Liver (tissue), 9 donors: ENCODE measurements around the gene SH3RF3. TPM values are rescaled to one million over a fixed set of nuclear protein-coding genes. Genes with fewer than 3 reads are reported as not detected.

Experiments
- DNase-seq: peaks from one replicate; pipeline ENCODE4 v3.0.0-alpha.2; 2017; ENCODE audit warnings: low spot score
- H3K27ac ChIP-seq, 2 donors: one replicate each; pipeline ENCODE4 v1.7.0; 2013; ENCODE audit warnings: inconsistent platforms in 2 of 2, low read length in 2 of 2, control low read depth in 1 of 2, low read depth in 1 of 2, mild to moderate bottlenecking in 1 of 2
- H3K27me3 ChIP-seq, 4 donors: one replicate each; pipeline versions ENCODE4 v1.6.1 to v1.7.0; 2013; ENCODE audit warnings: low read length in 3 of 4, inconsistent platforms in 1 of 4, mild to moderate bottlenecking in 1 of 4, moderate library complexity in 1 of 4; ENCODE audit not compliant: control insufficient read depth in 4 of 4, insufficient read depth in 4 of 4
- H3K36me3 ChIP-seq, 4 donors: one replicate each; pipeline versions ENCODE4 v1.6.1 to v1.7.0; 2013; ENCODE audit warnings: low read length in 3 of 4, mild to moderate bottlenecking in 3 of 4, low read depth in 1 of 4, moderate library complexity in 1 of 4; ENCODE audit not compliant: control insufficient read depth in 4 of 4, insufficient read depth in 3 of 4
- H3K4me1 ChIP-seq, 4 donors: one replicate each; pipeline versions ENCODE4 v1.6.1 to v1.7.0; 2013; ENCODE audit warnings: low read length in 3 of 4, mild to moderate bottlenecking in 3 of 4, moderate library complexity in 1 of 4; ENCODE audit not compliant: control insufficient read depth in 4 of 4, insufficient read depth in 4 of 4
- H3K4me3 ChIP-seq, 3 donors: one replicate each; pipeline versions ENCODE4 v1.6.1 to v1.7.0; 2013; ENCODE audit warnings: low read length in 3 of 3, control low read depth in 1 of 3, low read depth in 1 of 3, mild to moderate bottlenecking in 1 of 3
- H3K9ac ChIP-seq, 2 donors: one replicate each; pipeline ENCODE4 v1.7.0; 2013; ENCODE audit warnings: low read length in 2 of 2, mild to moderate bottlenecking in 2 of 2, moderate library complexity in 2 of 2, control low read depth in 1 of 2, low read depth in 1 of 2
- H3K9me3 ChIP-seq, 4 donors: one replicate each; pipeline versions ENCODE4 v1.6.1 to v1.7.0; 2013; ENCODE audit warnings: low read length in 3 of 4; ENCODE audit not compliant: control insufficient read depth in 4 of 4
- ATF3 ChIP-seq: IDR thresholded peaks from 2 replicates; pipeline ENCODE4 v1.6.1; 2016; ENCODE audit warnings: antibody characterized with exemption
- CTCF ChIP-seq: fragments of 150-350 bp; IDR thresholded peaks from 2 replicates; pipeline ENCODE4 v1.5.1; 2017; ENCODE audit warnings: improper control_type of control experiment, low read depth, low read length; ENCODE audit not compliant: missing input control
- EGR1 ChIP-seq, 2 donors: IDR thresholded peaks; 2 replicates each; pipeline ENCODE4 v1.6.1; 2016 to 2018; ENCODE audit warnings: antibody characterized with exemption in 2 of 2, low read depth in 2 of 2
- FOXA1 ChIP-seq: IDR thresholded peaks from 2 replicates; pipeline ENCODE4 v1.6.1; 2016; ENCODE audit warnings: antibody characterized with exemption
- GABPA ChIP-seq, 2 donors: IDR thresholded peaks in 1 of 2; conservative IDR thresholded peaks in 1 of 2; 2 replicates each; pipeline ENCODE4 v1.6.1; 2016; ENCODE audit warnings: antibody characterized with exemption in 2 of 2, mild to moderate bottlenecking in 1 of 2, moderate library complexity in 1 of 2
- HNF4A ChIP-seq, 2 donors: conservative IDR thresholded peaks; 2 replicates each; pipeline ENCODE4 v1.6.1; 2016; ENCODE audit warnings: antibody characterized with exemption in 2 of 2, mild to moderate bottlenecking in 2 of 2
- HNF4G ChIP-seq: IDR thresholded peaks from 2 replicates; pipeline ENCODE4 v1.6.1; 2016; ENCODE audit warnings: antibody characterized with exemption
- JUND ChIP-seq, 2 donors: IDR thresholded peaks; 2 replicates each; pipeline ENCODE4 v1.6.1; 2016; ENCODE audit warnings: antibody characterized with exemption in 2 of 2
- MAX ChIP-seq: IDR thresholded peaks from 2 replicates; pipeline ENCODE4 v1.6.1; 2016; ENCODE audit warnings: antibody characterized with exemption
- NR2F2 ChIP-seq: IDR thresholded peaks from 2 replicates; pipeline ENCODE4 v1.6.1; 2016; ENCODE audit warnings: antibody characterized with exemption
- RAD21 ChIP-seq, 2 donors: IDR thresholded peaks; 2 replicates each; pipeline ENCODE4 v1.6.1; 2016; ENCODE audit warnings: antibody characterized with exemption in 2 of 2, mild to moderate bottlenecking in 2 of 2
- REST ChIP-seq: IDR thresholded peaks from 2 replicates; pipeline ENCODE4 v1.6.1; 2016; ENCODE audit warnings: antibody characterized with exemption, mild to moderate bottlenecking
- RXRA ChIP-seq, 2 donors: IDR thresholded peaks; 2 replicates each; pipeline ENCODE4 v1.6.1; 2017 to 2018; ENCODE audit warnings: antibody characterized with exemption in 2 of 2, mild to moderate bottlenecking in 1 of 2
- SP1 ChIP-seq: IDR thresholded peaks from 2 replicates; pipeline ENCODE4 v1.6.1; 2018; ENCODE audit warnings: antibody characterized with exemption, mild to moderate bottlenecking
- TAF1 ChIP-seq: conservative IDR thresholded peaks from 2 replicates; pipeline ENCODE4 v1.6.1; 2016; ENCODE audit warnings: antibody characterized with exemption, mild to moderate bottlenecking
- YY1 ChIP-seq: IDR thresholded peaks from 2 replicates; pipeline ENCODE4 v1.6.1; 2016; ENCODE audit warnings: antibody characterized with exemption, mild to moderate bottlenecking
- ZBTB33 ChIP-seq: IDR thresholded peaks from 2 replicates; pipeline ENCODE4 v1.6.1; 2016; ENCODE audit warnings: antibody characterized with exemption
- WGBS: extraction: QIAGEN DNeasy Blood & Tissue Kit; methylation state at CpG from one replicate; pipeline ENCODE4 v1.1.7; 2013; 5-methylcytosine and 5-hydroxymethylcytosine counted together
- polyA plus RNA-seq, 2 donors: library from polyadenylated mRNA; stranded (reverse) in 1 of 2; unstranded in 1 of 2; fragments of 200-250 nt in 1 of 2; fragments of >200 nt in 1 of 2; fragmentation: Nextera tagmentation in 1 of 2; extraction: Ambion mirVana in 1 of 2; gene quantifications; one replicate each; pipeline versions ENCODE4 v1.2.1 to v1.2.3, GENCODE V29; 2013 to 2015
- total RNA-seq, 2 donors: library from RNA; depleted of rRNA; stranded (reverse); fragments of >200 nt; gene quantifications; one replicate each; pipeline ENCODE4 v1.2.3, GENCODE V29; 2014
- donor health status: healthy.
- donor health status: healthy.
- donor health status: healthy.
- donor health status: healthy.
- donor health status: healthy.

SH3RF3 gene
- total and polyA plus RNA-seq, 4 donors = 0.11 to 1.0 (median 0.54) TPM

- TF ChIP-seq REST (no peak), ATF3 (no peak), YY1 (no peak)
Measured at GRCh38 chr2:109456776-109457175, 327.8 kb downstream of the SH3RF3 start (continued).

- WGBS = 94% methylated on average over 9 of the region's 9 CpGs
- Histone ChIP-seq H3K4me3 (no peak overlapping the region), H3K4me1 (peaks cover 8 to 16% (median 10%) of the 10 kb centered on the region in 4 donors), H3K36me3 (no peaks in the 10 kb centered on the region), H3K9me3 (no peaks in the 10 kb centered on the region), H3K9ac (no peak overlapping the region), H3K27me3 (no peaks in the 10 kb centered on the region), H3K27ac (no peak overlapping the region)
- no peak for TF ChIP-seq HNF4A (conservative IDR thresholded peaks at IDR 0.05)
- no peak for DNase-seq
Measured at GRCh38 chr2:109457366-109457765, 328.4 kb downstream of the SH3RF3 start.

- 89% methylated on average over 7 of the region's 7 CpGs for WGBS
- H3K27me3 ChIP-seq = no peaks in the 10 kb centered on the region
- no peak for DNase-seq
Measured at GRCh38 chr2:109457794-109458193, 328.8 kb downstream of the SH3RF3 start.

More at GRCh38 chr2:109457794-109458193, 328.8 kb downstream of the SH3RF3 start:
- TF ChIP-seq YY1 (no peak), ATF3 (no peak), NR2F2 (no peak), EGR1 (IDR thresholded peaks at IDR 0.05; ENCODE audit: low read depth in 2 of 2) (no peak), MAX (no peak), GABPA (IDR thresholded peaks at IDR 0.05 in 1 of 2, conservative IDR thresholded peaks at IDR 0.05 in 1 of 2) (no peak), HNF4G (no peak), CTCF (no peak), HNF4A (conservative IDR thresholded peaks at IDR 0.05) (no peak), REST (no peak), RXRA (IDR thresholded peaks at IDR 0.05) (no peak), FOXA1 (no peak), ZBTB33 (no peak), JUND (IDR thresholded peaks at IDR 0.05) (no peak), RAD21 (IDR thresholded peaks at IDR 0.05) (no peak), SP1 (no peak), TAF1 (no peak)
- peaks cover 6 to 16% (median 10%) of the 10 kb centered on the region in 4 donors for H3K4me1 ChIP-seq
- H3K9me3 ChIP-seq = no peaks in the 10 kb centered on the region
- no peak overlapping the region for H3K4me3 ChIP-seq
- no peak overlapping the region for H3K27ac ChIP-seq
- no peak overlapping the region for H3K9ac ChIP-seq
- no peaks in the 10 kb centered on the region for H3K36me3 ChIP-seq
